ENCODE data around the gene XXYLT1.

Gene XXYLT1

DNA sequence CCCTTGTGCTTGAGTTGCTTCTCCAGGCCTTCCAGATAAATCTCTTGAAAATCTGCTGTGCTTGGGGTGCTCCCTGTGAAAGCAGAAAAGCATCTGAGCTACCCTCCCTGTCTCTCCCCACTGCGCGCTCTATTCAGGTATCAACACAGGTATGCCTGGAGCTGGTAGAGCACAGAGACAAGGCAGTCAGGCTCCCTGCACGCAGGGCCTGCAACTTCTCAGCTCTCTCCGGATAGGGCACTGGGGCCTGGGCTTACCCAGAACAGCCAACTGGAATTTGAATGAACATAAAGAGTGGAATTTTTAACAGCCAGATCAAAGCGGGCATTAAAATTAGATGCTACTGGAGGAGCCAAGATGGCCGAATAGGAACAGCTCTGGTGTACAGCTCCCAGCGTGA is 183.6 kb downstream of the XXYLT1 start:
- DNase-seq: no peak

DNA sequence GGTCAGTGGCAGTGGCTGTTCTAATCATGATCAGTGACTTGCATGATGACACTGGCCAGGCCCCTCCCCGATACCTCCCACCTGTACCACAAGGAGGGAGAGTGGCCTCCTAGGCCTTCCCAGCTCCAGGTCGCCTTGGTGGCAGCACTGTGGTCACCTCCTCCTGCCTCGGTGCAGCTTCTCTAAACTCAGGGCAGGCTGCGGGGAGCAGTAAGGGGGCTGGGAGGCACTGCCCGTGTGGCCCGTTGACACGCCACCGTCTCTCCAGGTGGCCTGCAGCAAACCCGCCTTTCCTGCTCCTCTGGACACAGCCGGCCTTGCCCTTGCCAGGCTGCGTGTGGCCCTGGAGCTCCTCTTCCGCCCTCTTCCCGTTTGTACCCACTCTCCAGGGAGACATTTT is 184.1 kb downstream of the XXYLT1 start:
- DNase-seq: no peak

DNA sequence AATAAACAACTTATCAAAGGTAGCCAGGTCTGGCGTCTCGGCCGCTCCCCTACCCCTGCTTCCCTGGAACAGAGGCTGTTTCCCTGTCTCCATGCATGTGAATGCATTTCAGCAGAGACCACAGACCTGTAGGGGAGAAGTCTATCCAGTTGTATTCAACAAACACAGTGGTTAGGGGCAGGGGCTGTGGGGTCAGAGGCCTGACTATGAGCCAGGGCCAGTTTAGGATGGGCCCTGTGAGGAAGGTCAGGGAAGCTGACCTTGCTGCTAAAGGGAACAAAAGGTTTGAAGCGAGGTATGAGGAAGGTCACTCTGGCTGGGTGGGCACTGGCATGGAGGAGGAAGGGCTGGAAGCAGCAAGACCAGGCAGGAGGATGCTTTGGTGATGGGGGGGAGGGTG is 184.6 kb downstream of the XXYLT1 start:
- DNase-seq: no peak

DNA sequence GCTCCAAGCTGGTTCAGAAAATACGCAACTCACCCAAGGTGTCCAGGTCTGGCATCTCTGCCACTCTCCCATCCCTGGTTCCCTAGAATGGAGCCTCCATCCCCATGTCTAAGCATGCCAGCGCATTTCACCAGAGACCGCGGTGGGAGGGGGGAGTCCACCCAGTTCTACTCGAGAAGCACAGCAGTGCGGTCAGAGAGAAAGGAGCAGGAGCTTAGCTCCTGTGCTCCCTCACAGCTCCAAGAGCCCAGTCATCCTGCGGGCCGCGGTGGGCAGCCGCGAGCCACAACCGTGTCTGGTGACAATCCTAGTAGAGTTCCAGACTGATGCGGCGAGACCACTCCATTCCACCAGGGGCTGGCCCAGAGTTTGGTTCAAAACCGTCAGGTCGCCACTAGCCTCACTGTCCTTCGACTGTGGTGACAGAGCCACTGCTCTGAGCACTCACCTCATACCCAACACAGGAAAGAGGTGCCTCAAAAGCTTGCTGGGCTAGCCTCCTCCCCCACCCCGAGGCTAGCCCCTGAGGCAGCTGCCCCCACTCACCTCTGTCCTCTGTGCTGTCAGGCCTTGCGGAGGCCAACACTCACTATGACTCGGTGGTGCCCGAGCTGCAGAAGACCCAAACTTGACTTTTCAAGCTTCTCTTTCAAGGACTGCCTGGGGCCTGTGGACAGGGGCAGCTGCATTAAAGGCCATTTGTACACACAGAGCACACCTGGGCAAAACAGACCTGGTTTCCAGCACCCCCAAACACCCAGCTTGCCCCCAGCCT is 185.4 kb downstream of the XXYLT1 start:
- DNase-seq: no peak

DNA sequence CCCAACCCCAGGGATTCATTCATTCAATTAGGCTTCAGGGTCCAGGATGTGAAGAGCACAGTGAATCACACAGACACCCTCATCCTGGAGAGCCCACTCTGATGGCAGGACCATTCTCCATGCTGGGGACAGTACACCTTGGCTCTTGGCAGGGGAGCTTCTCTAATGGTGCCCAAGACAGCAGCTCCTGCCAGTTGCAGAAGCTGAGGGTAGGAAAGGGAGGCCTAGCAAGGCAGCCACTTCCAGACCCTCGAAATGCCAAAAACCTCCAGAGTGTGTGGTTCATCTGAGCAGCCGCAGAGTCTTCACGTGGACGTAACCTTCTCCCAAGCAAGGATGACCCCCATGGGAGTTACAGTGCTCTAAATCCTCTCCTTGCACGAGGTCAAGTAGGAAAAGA is 186.2 kb downstream of the XXYLT1 start:
- no peak for DNase-seq

DNA sequence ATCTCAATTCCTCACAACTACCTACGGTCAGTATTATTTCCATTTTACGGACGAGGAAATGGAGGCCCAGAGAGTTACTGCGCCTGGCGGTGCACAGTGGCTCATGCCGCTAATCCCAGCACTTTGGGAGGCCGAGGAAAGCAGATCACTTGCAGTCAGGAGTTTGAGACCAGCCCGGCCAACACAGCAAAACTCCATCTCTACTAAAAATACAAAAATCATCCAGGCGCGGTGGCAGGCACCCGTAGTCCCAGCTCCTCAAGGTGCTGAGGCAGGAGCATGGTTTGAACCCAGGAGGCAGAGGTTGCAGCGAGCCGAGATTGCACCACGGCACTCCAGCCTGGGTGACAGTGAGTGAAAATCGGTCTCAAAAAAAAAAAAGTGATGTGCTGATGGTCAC is 187.3 kb downstream of the XXYLT1 start:
- no peak for DNase-seq

DNA sequence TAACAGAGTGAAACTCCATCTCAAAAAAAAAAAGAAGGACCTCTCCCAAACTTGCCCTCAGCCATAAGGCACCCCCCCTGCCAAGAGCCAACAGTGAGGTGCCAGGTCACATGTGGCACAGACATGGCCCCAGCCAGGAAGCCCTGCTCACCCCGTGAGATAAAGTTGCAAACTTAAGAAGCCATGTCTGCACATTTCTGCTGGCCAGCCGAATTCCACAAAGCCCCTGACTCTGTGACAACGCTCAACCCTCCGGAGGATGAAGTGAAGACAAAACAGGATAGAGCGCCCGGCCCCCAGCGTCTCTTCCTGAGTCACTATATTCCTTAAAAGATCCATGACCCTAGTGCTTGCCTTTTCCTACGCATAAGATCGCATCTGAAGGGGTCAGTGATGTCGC is 188.1 kb downstream of the XXYLT1 start:
- DNase-seq: no peak

DNA sequence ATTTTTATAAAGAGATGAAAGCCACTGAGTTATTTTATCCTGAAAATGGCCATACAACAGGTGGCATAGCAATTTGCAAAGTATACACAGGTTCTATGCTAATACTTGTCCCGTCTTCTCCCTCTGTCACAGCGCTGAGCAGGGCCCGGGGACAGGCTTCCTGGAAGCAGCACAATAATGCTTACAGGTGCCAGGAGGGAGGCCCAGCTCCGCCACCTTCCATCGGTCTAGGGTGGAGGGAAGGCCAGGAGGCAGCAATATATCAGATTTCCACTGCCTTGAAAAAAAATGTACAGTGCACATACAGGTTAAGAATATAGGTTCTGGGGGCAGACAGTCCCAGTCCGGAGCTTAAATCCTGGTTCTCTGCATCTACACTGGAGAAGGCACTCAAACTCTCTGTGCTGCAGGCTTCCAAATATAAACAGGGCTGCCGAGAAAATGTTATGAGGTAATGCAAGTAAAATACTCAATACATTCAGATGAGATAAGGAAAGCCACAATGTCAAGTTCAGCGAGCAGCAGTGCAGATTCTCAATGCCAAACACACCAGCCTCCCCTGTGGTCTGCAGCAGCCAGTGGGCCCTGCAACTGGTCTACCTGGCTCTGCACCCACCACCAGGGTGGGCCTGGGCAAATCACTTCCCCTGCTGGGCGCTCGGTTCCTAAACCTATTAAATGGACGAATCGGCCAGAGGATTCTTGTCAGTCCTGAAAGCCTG is 189.6 kb downstream of the XXYLT1 start:
- no peak for DNase-seq

DNA sequence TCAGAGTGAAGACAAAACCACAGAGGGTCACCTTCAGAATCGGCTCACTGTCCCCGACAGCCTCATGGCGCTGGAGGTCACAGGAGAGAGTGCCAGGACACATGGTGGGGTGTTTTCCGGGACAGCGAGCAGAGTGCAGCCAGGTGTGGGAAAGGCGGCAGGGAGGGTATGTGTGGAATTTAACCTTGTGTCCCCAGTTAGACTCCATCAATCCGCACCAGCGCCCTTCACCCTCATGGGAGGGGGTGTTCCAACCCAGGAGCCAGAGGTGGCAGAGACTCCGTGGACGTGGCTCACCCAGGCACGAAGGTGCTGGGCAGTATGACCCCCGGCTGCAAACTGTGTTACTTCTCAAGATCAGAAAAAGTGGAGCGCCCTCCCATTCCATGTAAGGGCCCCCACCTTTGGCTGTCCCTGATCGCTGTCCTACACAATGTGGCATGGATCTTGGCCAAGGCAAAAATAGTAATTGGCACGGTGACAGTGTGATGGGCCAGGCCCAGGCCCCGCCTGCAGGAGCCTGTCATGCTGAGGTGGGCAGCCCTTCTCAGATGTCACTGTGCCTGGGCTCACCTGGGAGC is 190.3 kb downstream of the XXYLT1 start:
- no peak for DNase-seq

DNA sequence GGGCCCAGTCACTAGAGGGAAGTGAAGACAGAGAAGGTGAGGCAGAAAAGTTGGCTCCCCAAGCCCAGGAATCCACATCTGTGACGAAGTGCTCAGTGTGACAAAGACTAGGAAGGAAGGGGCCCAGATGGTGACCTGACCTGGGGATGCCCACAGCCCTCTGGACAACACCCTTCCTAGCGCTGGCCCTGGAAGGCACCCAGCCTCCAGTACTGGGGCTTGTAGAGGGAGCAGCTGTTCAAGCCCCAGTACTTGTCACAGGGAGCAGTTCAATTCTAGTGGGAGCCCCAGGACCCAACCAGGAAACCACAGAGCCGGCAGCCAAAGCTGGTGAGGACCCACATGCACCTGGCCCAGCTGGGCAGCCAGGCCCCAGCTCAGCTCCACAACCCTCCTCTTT is 190.8 kb downstream of the XXYLT1 start:
- DNase-seq: no peak

DNA sequence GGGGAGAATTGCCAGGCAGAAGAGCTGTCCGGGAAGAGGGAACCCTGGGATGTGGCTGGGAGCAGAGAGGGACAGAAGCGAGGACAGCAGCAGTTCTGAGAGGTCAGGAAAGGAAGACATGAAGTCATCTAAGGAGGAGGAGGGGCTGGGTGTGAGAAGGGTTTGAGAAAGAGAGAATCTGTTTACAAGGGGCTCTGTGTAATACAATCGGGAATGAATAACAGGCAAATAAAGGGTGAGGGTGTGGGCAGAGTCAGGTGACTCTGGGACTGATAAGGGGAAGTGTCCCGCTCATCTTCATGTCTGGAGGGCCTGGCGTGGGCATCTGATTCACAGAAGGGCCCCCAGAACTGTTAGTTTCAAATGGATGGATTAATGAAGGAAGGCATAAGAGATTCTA is 191.3 kb downstream of the XXYLT1 start:
- DNase-seq: no peak

DNA sequence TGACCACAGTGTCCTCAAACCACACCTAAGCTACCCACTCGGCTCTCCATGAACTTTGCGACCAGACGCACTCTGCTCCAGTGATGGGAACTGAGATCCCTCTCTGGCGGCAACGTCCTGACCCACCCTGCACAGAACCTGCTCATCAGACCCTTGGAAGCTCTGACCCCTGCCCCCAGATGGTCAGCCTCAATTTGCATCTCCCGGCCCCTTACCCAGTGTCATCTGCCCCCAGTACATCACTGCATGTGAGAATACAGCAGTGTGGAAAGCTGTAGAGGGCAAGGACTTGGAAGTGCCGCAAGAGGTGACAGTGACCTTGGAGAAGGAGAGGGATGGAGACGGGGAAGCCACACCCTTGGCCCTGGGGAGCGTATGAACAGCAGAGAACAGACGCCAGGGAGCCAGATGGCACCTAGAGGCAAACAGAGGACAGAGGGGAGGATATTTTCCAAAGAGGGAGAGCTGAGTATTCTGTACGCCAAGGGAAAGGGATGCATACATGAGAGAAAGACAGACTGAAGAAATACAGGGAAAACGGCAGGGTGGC is 192.0 kb downstream of the XXYLT1 start:
- no peak for DNase-seq

DNA sequence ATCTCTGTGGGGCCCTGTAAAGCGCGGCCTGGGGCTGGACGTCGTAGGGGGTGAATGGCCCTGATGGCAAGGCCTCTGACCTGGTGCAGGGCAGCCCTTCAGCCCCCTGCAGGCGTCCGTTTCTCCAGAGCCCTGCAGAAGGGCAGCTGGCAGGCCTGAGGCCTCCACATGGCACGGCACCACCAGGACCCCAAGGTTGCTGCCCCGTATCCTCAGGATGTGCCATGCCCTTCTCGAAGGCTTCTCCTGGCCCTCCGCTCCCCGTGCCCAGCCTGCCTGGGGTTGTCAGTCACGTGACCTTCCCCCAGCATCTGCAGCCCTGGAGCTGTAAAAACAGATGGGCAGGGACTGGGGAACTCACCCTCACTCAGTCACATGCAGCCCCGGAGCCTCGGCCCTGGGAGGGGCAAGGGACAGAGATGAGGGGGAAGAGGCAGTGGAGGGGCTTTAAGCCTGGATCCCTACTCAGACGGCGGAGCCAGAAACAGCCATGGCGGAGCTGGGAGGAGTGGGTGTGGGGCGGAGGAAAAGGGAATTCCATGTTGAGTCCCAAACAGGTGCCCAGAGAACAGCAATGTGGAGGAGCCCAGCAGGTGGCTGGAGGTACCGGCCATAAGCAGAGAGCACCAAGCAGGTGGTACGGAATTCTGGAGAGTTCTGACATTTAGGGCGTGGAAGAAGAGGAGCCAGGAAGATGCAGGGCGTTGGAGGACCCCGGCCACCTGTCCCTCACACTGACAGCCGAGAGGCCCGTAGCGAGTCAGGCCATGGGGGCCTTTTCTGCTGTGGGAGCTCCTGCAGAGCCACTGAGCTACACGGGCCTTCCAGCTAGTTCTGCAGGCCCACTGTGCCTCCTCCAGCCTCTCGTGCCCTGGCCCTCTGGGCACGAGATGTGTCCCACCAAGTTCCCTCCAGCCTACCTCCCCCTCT is 193.1 kb downstream of the XXYLT1 start:
- no peak for DNase-seq

DNA sequence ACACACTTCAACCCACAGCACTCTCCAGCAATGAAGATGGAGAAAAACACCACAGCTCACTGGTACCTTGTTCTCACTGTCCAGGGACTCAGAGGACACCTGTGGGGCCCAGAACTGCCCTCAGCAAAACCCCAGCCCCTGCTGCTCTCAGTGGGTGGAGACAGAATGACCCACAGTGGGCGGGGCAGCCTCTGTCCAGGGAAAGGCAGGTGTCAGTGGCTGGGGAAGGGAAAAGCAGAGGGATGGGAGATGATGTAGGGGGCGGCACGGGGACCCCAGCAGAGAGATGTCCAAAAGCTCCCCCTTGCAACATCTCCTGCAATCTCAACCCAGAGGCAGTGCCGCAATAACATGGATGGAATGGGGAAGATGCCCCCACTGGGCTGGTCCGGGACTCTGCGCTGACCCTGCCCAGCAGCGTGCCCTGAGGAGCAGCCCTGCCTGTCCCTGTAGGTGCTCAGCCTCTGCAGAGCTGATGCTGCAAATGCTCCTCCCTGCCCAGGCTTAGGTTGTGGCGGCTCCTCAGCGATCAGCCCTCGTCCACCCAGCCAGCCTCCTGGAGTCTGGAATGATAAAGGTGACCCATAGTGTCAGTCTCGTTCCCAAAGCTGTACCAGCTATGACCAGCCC is 193.9 kb downstream of the XXYLT1 start:
- no peak for DNase-seq

DNA sequence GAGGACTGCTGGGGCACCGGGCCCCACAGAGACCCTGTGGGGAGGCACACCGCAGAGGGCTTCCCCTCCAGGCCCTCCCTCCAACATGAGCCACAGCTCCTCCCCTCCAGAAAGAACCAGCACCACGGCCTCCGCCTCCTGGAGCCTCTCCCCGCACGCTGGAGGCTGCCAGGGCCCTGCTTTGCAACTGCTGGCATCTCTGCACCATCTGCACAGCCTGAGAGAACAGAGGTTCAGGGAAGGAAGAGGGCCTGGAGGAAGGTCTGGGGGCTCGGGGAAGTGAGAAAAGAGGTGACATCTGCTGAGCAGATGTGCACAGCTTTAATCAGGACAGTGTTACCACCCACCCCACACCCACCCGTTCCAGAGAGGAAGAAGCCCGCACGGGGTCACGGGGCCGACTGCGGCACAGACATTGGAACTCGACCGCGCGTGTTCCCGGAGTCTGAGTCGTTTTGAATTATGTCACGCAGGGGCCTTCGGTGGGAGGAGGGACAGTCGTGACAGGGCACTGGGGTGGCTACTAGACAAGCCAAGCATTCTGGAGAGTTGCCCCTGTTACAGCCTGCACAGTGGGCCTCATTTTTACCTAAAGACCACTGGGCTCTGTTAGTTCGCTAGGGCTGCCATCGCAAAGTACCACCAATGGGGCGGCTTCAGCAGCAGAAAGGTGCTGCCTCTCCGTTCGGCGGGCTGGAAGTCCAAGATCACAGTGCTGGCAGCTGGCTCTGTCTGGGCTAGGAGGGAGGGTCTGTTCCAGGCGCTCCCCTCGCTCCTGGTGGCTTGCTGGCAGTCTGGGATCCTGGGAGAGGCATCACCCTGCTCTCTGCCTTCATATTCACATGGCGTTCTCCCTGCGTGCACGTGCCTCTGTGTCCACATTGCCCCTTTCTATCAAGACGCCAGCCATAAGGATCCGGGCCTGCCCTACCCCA is 194.8 kb downstream of the XXYLT1 start:
- no peak for DNase-seq

DNA sequence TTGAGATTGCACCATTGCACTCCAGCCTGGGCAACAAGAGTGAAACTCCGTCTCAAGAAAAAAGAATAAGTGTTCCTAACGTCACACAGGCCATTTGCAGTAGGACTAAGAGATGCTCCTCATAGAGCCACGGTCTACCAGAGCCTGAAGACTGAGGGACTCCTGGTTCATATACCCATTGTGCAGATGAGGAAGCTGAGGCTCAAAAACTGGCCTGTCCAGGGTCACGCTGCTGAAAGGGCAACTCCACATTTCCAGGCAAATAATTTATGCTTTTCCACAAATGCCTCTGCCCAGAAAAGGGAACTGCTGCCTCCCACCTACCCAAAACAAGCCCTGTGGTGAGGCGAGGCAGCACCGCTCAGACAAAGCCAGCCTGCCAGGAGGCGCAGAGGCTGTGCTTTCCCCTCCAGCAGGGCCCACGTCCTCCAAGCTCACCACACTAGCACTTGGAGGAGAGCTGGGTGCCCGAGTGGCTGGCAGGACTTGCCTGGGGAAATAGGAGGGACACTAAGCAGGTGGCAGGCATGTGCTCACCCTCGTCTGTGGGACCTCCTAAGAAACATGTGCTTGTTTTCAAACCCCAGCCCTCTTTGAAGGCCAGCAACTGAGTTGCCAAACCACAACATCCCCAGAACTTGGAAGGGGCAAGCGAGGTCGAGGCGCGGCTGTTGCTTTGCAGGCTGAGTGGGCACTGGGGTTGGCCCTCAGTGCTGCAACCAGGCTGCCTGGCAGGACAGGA is 195.6 kb downstream of the XXYLT1 start:
- DNase-seq: no peak

DNA sequence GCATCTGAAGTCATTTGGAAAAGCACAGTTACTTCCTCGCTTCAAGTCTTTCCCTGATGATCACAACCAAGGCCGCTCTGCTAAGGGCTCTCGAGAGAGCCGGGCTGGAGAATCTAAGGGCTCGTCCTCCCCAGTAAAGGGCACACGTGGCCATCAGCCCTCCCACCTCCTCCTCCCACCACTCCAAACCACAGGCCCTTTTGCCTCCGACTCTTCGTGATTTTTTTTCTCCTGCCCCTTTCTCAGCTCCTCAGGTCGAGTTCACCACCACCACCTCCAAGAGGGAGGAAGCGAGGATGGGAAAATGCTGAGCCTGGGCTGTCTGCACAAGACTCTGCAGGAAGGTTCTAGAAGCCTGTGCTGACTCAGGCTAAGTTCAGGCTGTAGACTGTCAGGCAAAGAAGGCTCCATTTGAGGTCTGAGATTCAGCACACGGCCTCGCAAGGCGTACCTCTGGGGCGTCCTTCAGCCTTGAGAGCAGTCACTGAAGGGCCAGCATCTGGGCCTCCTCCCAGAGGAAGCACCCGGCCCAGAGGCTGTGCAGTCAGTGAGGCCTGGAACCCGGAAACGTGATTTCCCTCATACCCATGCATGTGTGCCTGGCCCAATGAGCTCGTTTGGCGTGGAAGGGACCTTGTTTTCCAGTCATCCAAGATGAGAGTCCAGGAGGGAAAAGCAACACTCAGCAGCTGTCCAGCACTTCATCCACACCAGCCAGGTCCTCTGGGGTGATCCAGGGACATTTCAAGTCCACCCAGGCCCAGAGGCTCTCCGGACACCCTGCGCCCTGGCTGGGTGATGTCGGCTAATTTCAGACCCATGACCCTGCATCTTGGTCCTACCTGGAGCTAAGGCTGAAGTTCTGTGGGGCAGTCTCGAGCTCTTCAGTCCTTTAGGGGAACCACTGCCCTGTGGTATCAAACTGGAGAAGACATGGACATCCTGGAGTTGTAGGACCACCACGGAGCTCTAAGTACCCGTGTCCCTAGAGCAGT is 196.8 kb downstream of the XXYLT1 start:
- no peak for DNase-seq

DNA sequence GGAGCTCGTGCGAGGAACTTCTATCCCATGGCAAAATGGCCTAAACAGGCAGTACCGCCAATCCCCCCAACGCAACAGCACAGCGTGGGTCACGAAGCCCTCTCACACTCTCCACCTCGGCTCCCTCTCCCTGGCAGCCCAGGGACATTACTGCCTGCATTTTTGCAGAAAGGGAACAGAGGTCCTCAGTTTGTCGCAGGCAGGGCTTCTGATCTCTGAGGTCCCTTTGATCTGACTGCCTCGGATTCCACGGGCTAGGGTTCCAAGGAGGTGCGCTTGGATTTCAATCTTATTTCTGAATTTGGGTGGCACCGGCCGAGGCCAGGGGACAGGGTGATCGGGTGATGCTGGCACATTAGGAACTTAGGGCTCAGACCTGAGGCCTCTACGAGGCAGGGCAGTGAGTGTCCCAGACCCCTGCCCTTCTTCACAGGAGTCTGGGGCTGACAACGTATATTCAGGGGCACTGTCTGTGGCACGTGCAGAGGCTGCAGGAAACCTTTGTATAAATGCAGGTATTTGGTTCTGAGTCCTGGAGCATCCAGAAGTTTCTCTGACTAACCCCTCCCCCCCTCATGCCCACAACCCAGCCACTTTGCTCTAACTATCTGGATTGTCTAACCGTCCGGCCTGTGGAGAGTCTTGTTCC is 197.9 kb downstream of the XXYLT1 start:
- DNase-seq: no peak
